ENCODE data around the gene PPP1R16B. TPM values are rescaled to one million over a fixed set of nuclear protein-coding genes. Genes with fewer than 3 reads are reported as not detected.

PPP1R16B gene
- total and polyA plus RNA-seq, 10 of the 15 experiments (the other 5 are each of a cell fraction or from before 2014, with no cell fraction given): 13.4 to 90.2 (median 66.7) TPM

DNA sequence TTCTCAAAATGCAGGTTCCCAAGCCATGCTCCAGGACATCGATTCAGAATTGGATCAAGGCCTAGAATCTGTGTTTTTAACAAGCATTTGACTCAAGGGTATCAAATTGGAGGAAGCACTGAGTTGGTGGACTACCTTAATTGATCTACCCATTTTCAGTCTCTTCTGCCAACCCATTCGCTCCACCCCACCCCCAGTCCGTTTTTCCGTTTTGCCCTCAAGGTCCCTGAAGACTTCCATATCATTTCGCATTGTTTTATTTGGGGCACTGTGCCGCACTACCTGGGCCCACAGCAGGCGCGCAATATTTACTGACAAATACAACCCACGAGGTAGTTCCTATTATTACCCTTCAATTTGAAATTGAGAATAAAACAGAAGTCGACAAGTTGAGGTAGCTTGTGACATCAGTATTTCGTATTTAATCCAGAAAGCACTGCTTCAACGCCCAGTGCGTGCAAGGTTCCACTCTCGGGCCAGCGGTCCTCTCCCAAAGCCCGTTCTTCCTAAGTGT lies 156.1 kb downstream of the PPP1R16B start:
- TSS peak; percentile 95 for BruUV-seq (replicated peaks)
- 7% methylated on average over 16 of the region's 16 CpGs for WGBS (ENCODE audit: insufficient coverage, insufficient replicate concordance, low lambda C conversion rate, missing lambda C conversion rate)

More for the DNA sequence above, 156.1 kb downstream of the PPP1R16B start:
- peak overlapping the region; percentile 93 for H2AFZ ChIP-seq (ENCODE audit: control insufficient read depth, low read depth, low read length)
- FAIRE-seq (no peak), DNase-seq (ENCODE audit: low read depth, low spot score) (no peak), ATAC-seq (no peak)
- no peaks in the 10 kb centered on the region for H3K36me3 ChIP-seq (ENCODE audit: control insufficient read depth in 2 of 2, insufficient read depth in 2 of 2, low read length in 1 of 2)
- H3K9ac ChIP-seq (ENCODE audit: control insufficient read depth, insufficient read depth, low read length): peak overlapping the region; percentile 87
- ChIA-PET POLR2A (interaction anchor here (0.8 to 7.4 kb wide), 12 partner anchors 12 to 157 kb away, joined by 3 to 48 read pairs (median 6); partner anchors contain the start of gene PPP1R16B), RAD21 (ENCODE audit: unreplicated experiment) (interaction anchor here (0.9 to 6.6 kb wide), 18 partner anchors 14 to 328 kb away, joined by 3 to 109 read pairs (median 4); partner anchors contain the start of genes ACTR5, FAM83D and PPP1R16B), SMC1A (ENCODE audit: uncharacterized antibody, unreplicated experiment) (interaction anchor here (0.6 to 16.7 kb wide), 15 partner anchors 10 to 154 kb away, joined by 3 to 237 read pairs (median 7); partner anchors contain the start of gene FAM83D), CTCF (interaction anchor here (0.7 to 8.3 kb wide), 21 partner anchors 8 to 314 kb away, joined by 3 to 94 read pairs (median 6); partner anchors contain the start of gene FAM83D)
- in situ Hi-C loops (cut with MboI) (no loop called here), intact Hi-C loops (cut with micrococcal nuclease; ENCODE audit: unreplicated experiment) (loop anchor here (1.0 to 2.0 kb wide), 4 partner anchors 29 to 87 kb away; no protein-coding TSS in a partner anchor)
- peak overlapping the region; percentile 86 for H3K27ac ChIP-seq (ENCODE audit: control insufficient read depth, insufficient read depth)
- TF ChIP-seq, protein P1, sequence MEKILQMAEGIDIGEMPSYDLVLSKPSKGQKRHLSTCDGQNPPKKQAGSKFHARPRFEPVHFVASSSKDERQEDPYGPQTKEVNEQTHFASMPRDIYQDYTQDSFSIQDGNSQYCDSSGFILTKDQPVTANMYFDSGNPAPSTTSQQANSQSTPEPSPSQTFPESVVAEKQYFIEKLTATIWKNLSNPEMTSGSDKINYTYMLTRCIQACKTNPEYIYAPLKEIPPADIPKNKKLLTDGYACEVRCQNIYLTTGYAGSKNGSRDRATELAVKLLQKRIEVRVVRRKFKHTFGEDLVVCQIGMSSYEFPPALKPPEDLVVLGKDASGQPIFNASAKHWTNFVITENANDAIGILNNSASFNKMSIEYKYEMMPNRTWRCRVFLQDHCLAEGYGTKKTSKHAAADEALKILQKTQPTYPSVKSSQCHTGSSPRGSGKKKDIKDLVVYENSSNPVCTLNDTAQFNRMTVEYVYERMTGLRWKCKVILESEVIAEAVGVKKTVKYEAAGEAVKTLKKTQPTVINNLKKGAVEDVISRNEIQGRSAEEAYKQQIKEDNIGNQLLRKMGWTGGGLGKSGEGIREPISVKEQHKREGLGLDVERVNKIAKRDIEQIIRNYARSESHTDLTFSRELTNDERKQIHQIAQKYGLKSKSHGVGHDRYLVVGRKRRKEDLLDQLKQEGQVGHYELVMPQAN (conservative IDR thresholded peaks at IDR 0.05): peak; percentile 39
- TF ChIP-seq KLF5 (IDR thresholded peaks at IDR 0.05; ENCODE audit: partially characterized antibody) (peak; percentile 18), ZBTB4 (CRISPR knock-in tag; IDR thresholded peaks at IDR 0.05) (no peak)
- H3K79me2 ChIP-seq (ENCODE audit: control insufficient read depth, insufficient read depth, low read length): peaks cover 35% of the 10 kb centered on the region
- H3K27me3 ChIP-seq (replicated peaks in 1 of 2; ENCODE audit: control insufficient read depth in 2 of 2, insufficient read depth in 2 of 2, low read length in 1 of 2): no peaks in the 10 kb centered on the region
- H3K4me2 ChIP-seq (ENCODE audit: control insufficient read depth, insufficient read depth): peak overlapping the region; percentile 91
- H3K4me3 ChIP-seq: peak overlapping the region; percentile 69
- H3K9me3 ChIP-seq (replicated peaks; ENCODE audit: control insufficient read depth, insufficient read depth, low read length): no peaks in the 10 kb centered on the region
- H4K20me1 ChIP-seq (ENCODE audit: control insufficient read depth, insufficient read depth): no peaks in the 10 kb centered on the region
- H3K4me1 ChIP-seq (ENCODE audit: control insufficient read depth, insufficient read depth, low read length): no peaks in the 10 kb centered on the region

All from GM12878 (cell line).